Stimulated activated CD8-positive, alpha-beta memory T cell treated with anti-CD3 and anti-CD28 coated beads, Interleukin-15, amount 100 ng/mL, for 1 hour (primary cell): ENCODE data around the gene TEX26.

Experiments
- DNase-seq: peaks from one replicate; pipeline ENCODE4 v3.0.0-alpha.2; 2020; ENCODE audit warnings: low read depth

TEX26 gene

GRCh38 chr13:30932481-30933353, at the start of gene TEX26:
Gene TEX26, plus strand, starts transcription at chr13:30932656. Its CDS starts 60 bp downstream, at chr13:30932716.
- DNase-seq, result no peak

- no peak for DNase-seq
These were observed 49.3 kb upstream of the TEX26 start for GRCh38 chr13:30882996-30883766.

DNA sequence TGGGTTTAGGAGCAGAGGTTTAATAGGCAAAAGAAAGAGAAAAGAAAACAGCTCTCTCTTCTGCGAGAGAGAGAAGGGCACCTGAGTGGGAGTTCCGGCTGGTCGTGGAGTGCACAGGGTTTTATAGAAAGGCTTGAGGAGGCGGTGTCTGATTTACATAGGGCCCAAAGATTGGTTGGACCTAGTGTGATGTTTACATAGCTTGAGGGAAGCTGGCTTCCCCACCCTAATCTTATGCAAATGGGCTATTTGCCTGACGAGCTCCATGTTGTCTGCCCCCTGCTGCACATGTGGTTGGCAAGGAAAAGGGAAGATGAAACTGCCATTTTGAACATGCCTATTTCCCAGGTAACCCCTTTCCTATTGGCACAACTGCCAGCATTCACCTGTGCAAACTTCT, 47.9 kb upstream of the TEX26 start:
- DNase-seq, result no peak

GRCh38 chr13:30889196-30889690, 43.2 kb upstream of the TEX26 start:
- DNase-seq, result no peak

DNA sequence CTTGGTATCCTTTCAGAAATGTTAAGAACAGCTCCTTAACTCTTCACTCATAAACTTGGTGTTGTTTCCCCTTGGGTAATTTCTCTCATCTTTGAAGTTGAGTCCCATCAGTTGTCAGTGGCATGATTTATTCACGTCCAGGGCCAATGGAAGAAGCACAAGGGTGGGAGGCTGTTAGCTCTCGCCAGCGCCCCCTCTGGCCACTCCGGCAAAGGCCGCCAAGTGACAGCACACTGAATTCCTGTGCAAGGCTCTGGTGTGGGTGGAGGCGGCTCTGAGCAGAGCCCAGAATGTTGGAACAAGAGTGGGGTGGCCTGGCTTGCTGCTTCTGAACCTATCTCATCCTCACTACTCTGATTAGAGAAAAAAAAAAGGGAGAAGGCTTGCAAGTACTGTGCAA, 39.5 kb upstream of the TEX26 start:
- DNase-seq, result no peak

- no peak for DNase-seq
These were observed 36.7 kb upstream of the TEX26 start for GRCh38 chr13:30895773-30896172.

- DNase-seq, result no peak
These were observed 34.4 kb upstream of the TEX26 start for GRCh38 chr13:30898070-30898469.

- DNase-seq, result no peak
These were observed 33.7 kb upstream of the TEX26 start for GRCh38 chr13:30898678-30899241.

DNA sequence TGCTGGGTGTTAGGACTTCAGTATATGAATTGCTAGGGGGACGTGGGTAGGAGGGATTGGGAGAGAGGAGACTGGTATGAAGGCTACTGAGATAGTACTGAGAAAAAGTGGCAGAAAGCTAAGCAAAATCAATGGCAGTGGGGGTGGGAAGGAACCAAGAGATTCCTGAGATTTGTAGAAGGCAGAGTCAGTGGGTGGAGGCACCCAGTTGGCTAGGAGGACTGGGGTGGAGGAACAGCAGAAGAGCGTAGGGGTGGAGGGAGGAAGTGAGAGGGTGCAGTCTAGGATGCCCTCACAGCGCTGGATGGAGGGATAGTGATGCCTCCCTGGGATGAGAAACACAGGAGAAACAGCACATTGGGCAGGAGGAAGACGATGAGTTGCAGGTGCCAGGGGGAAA, 32.0 kb upstream of the TEX26 start:
- DNase-seq, result no peak

DNA sequence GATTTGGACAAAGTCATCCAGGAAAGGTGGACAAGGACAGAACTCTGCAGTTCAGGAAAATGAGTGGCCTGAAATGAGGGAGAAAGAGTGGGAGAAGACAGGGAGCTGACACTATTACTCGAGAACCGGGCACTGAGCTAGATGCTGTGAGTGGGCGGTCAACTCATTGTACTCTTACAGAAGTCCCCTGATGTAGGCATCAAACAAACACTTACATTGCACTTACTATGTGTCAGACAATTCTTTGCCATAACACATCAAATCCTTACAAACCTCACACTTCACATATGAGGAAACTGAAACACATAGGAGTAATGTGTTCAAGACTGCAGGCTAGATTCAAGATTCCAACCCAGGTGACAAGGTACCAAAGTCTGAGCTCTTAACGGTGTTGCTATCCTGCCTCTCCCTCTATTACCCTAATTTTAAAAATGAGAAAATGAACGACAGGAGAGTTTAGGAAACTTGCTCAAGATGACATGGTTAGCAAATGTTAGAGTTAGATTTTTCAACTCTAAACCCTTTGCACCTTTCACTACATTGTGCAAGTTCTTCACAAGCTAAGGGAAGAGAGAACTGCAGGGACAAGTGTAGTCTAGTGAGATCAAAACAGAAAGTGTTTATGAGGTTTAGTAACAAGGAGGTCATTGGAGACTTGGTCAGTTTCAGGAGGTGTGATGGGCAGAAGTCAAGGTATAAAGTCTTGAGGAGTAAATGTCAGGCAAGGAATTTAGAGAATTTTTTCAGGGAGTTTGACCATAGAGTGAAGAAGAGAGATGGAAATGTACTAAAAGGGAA, 31.3 kb upstream of the TEX26 start:
- no peak for DNase-seq

GRCh38 chr13:30904043-30904442, 28.4 kb upstream of the TEX26 start:
- no peak for DNase-seq

GRCh38 chr13:30905932-30906383, 26.5 kb upstream of the TEX26 start, which contains the start of gene MEDAG:
Gene MEDAG, plus strand, starts transcription at chr13:30906271. Its CDS starts 245 bp downstream, at chr13:30906516.
- no peak for DNase-seq

- DNase-seq, result no peak
These were observed 25.9 kb upstream of the TEX26 start for GRCh38 chr13:30906411-30907051.

- DNase-seq, result no peak
These were observed 25.2 kb upstream of the TEX26 start for GRCh38 chr13:30907121-30907861.

DNA sequence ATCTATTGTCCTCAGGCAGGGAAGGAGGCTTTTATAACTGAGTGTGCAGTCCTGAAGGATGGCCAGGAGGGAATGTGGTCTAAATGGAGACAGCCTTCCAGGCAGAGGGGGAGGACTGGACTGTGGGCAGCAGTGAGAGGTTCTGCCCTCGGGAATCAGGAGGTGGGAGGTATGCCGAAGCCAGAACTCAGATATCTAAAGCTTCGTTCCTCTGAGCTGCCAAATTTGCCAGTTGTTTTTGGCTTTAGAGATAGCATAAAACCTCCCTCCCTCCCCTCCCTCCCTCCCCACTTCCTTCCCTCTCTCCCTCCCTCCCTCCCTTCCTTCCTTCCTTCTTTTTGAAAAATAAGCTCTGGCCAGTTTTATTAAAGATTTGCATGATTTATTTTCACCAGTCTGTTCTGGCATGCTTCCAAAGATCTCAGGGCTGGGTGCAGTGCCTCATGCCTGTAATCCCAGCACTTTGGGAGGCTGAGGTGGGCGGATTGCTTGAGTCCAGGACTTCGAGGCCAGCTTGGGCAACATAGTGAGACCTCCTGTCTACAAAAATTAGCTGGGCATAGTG, 24.0 kb upstream of the TEX26 start:
- no peak for DNase-seq

DNA sequence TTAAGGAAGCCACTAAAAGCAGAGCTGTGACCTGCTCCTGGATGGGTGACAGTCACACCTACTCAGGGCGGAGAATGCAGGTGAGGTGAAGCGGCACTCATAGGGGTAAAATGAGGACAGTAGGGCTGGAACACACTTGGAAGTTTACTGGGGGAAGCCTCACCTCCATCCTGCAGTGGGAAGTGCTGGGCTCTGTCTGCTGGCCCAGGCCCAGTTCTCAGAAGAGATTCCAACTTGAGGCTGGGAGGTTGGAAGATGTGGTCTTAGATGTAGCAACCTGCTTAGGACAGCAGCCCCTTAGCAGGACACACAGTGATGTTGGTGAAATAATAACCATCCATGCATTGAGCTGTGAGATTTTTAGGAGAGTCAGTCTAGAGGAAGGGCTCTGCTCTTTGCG, 21.8 kb upstream of the TEX26 start:
- DNase-seq, result no peak

- DNase-seq, result no peak
These were observed 16.5 kb upstream of the TEX26 start for GRCh38 chr13:30915691-30916541.

GRCh38 chr13:30916991-30917390, 15.5 kb upstream of the TEX26 start:
- DNase-seq, result no peak
